Measurements from ENCODE around the gene CNTF. TPM values are rescaled to one million over a fixed set of nuclear protein-coding genes. Genes with fewer than 3 reads are reported as not detected.

CNTF gene
- total RNA-seq, 3 donors from 2014 or later: 0.59 to 1.6 (median 0.66) TPM

DNA sequence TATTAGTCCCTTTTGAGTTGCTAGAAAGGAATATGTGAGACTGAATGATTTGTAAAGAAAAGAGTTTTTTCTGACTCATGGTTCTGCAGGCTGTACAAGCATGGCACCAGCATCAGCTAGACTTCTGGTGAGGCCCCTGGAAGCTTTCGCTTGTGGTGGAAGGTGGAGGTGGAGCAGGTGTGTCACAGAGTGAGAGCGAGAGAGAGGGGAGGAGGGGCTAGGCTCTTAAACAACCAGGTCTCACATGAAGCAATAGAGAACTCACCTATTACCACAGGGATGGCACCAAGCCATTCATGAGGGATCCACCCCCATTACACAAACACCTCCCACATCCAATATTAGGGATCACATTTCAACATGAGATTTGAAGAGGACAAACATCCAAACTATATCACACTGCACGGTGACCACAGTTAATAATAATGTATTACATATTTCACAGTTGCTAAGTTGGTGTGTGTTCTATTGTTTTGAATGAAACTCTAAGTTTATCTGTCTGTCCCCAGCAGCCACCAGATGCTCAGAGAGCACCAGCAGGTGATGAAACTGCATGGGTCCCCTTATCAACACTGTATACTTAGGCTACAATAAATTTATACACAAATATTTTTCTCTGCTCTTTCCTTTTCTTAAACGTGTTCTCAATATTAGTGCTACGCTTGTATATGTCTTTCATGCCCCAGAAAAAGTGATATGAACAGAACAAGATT, 29.5 kb upstream of the CNTF start:
- H3K27me3 ChIP-seq: no peaks in the 10 kb centered on the region
- H3K4me3 ChIP-seq: no peak overlapping the region
- no peak for DNase-seq (ENCODE audit: low spot score in 2 of 2)
- no peaks in the 10 kb centered on the region for H3K4me1 ChIP-seq
- H3K36me3 ChIP-seq: no peaks in the 10 kb centered on the region
- intact Hi-C loops (cut with DNase I; ENCODE audit: low total_unique reads): no loop called here
- no peak overlapping the region for H3K27ac ChIP-seq
- H3K9me3 ChIP-seq: no peaks in the 10 kb centered on the region
- no peak for TF ChIP-seq POLR2A (IDR thresholded peaks at IDR 0.05)
- TF ChIP-seq, protein P1, sequence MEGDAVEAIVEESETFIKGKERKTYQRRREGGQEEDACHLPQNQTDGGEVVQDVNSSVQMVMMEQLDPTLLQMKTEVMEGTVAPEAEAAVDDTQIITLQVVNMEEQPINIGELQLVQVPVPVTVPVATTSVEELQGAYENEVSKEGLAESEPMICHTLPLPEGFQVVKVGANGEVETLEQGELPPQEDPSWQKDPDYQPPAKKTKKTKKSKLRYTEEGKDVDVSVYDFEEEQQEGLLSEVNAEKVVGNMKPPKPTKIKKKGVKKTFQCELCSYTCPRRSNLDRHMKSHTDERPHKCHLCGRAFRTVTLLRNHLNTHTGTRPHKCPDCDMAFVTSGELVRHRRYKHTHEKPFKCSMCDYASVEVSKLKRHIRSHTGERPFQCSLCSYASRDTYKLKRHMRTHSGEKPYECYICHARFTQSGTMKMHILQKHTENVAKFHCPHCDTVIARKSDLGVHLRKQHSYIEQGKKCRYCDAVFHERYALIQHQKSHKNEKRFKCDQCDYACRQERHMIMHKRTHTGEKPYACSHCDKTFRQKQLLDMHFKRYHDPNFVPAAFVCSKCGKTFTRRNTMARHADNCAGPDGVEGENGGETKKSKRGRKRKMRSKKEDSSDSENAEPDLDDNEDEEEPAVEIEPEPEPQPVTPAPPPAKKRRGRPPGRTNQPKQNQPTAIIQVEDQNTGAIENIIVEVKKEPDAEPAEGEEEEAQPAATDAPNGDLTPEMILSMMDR (IDR thresholded peaks at IDR 0.05): no peak
- no peak for TF ChIP-seq POLR2AphosphoS5 (IDR thresholded peaks at IDR 0.05)

DNA sequence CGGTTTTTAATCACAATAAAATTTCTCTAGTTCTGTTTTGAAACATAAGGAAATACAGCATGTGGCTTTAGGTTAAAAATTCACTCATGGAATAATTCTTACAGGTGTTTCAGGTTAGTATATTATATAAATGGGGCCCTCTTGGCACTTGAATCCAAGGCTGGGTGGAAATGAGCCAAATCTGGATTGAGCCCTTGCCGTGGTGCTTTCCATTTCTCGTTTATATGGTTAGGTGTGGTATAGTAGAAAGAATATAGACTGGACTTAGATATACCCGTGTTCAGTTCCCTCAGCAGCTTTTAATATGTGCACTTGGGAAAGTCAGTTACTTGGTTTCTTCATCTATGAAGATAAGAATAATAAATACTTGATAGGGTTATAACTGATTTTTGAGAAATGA, 27.6 kb upstream of the CNTF start:
- Histone ChIP-seq H3K4me1 (no peaks in the 10 kb centered on the region), H3K36me3 (no peaks in the 10 kb centered on the region), H3K27me3 (no peaks in the 10 kb centered on the region), H3K9me3 (no peaks in the 10 kb centered on the region), H3K4me3 (no peak overlapping the region), H3K27ac (no peak overlapping the region)
- no peak for TF ChIP-seq POLR2A (IDR thresholded peaks at IDR 0.05)
- TF ChIP-seq, protein P1 (IDR thresholded peaks at IDR 0.05): no peak
- TF ChIP-seq POLR2AphosphoS5 (IDR thresholded peaks at IDR 0.05): no peak
- DNase-seq (ENCODE audit: low spot score in 2 of 2): no peak
- intact Hi-C loops (cut with DNase I; ENCODE audit: low total_unique reads): no loop called here

DNA sequence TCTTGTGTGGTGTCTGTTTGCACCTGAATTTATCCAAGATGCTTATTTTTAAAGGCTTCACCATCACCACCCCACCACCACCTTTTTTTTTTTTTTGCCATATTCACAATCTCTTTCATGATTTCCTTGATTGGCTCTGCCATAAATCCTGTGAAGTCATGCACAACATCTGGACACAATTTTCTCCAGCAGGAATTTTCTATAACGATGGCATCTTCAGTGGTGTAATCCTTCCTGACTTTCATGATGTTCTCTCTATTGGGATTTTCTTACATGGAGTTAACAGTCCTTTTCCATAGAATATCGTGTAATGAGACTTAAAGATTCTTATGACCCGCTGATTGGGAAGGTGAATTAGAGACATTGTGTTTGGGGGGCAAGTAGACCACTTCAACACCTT, 25.8 kb upstream of the CNTF start:
- intact Hi-C loops (cut with DNase I; ENCODE audit: low total_unique reads): no loop called here
- Histone ChIP-seq H3K4me3 (no peak overlapping the region), H3K9me3 (no peaks in the 10 kb centered on the region), H3K36me3 (no peaks in the 10 kb centered on the region), H3K27me3 (no peaks in the 10 kb centered on the region), H3K4me1 (no peaks in the 10 kb centered on the region), H3K27ac (no peak overlapping the region)
- TF ChIP-seq, protein P1 (IDR thresholded peaks at IDR 0.05): no peak
- TF ChIP-seq POLR2A (IDR thresholded peaks at IDR 0.05) (no peak), POLR2AphosphoS5 (IDR thresholded peaks at IDR 0.05) (no peak)
- DNase-seq (ENCODE audit: low spot score in 2 of 2): no peak

DNA sequence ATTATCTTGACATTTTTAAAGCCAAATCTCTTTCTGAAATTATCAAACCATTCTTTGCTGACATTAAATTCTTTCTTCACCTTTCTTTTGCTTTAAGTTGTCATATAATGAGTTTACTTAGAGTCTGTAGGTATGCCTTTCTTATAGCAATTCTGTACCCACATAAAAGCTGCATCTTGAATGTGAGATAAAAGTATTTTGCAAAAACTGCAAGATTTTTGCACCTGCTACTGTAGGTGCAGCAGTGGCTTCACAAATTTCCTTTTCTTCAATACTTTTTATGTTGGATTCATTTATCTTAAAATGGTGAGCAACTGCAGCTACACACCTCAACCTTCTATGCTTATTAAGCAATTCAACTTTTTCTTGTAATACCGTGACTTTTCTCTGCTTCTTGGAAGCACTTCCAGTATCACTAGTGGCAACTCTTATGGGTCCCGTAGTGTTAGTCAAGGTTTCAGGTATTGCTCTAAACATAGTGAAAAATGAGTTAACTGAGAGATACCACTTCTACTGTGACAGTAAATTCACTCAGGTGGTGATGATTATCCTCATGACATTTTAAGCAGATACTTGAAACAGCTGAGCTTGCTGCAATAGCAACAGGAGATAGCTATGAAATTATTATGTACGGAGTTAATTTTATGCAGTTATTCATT, 24.9 kb upstream of the CNTF start:
- Histone ChIP-seq H3K9me3 (no peaks in the 10 kb centered on the region), H3K4me3 (no peak overlapping the region), H3K27me3 (no peaks in the 10 kb centered on the region), H3K36me3 (no peaks in the 10 kb centered on the region), H3K4me1 (no peaks in the 10 kb centered on the region), H3K27ac (no peak overlapping the region)
- intact Hi-C loops (cut with DNase I; ENCODE audit: low total_unique reads): no loop called here
- TF ChIP-seq POLR2A (IDR thresholded peaks at IDR 0.05): no peak
- TF ChIP-seq, protein P1 (IDR thresholded peaks at IDR 0.05): no peak
- TF ChIP-seq POLR2AphosphoS5 (IDR thresholded peaks at IDR 0.05): no peak
- DNase-seq (ENCODE audit: low spot score in 2 of 2): no peak

DNA sequence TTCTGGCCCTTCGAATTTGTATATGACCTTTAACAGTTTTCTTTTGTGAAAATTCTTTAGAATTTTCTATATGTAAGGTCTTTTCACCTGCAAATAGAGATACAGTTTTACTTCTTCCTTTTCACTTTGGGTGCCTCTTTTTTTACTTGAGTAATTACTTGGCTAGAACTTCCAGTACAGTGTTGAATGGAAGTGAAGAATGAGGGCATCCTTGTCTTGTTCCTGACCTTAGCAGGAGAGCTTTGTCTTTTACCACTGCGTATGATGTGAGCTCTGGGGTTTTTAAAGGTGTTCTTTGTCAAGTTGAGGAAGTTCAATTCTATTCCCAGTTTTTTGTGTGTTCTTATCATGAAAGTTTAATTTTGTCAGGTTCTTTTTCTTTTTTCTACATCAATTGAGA, 22.0 kb upstream of the CNTF start:
- intact Hi-C loops (cut with DNase I; ENCODE audit: low total_unique reads): no loop called here
- DNase-seq (ENCODE audit: low spot score in 2 of 2): no peak
- no peak overlapping the region for H3K4me3 ChIP-seq
- H3K9me3 ChIP-seq: no peaks in the 10 kb centered on the region
- TF ChIP-seq POLR2A (IDR thresholded peaks at IDR 0.05) (no peak), POLR2AphosphoS5 (IDR thresholded peaks at IDR 0.05) (no peak)
- TF ChIP-seq, protein P1 (IDR thresholded peaks at IDR 0.05): no peak
- no peaks in the 10 kb centered on the region for H3K4me1 ChIP-seq
- H3K27ac ChIP-seq: no peak overlapping the region
- no peaks in the 10 kb centered on the region for H3K36me3 ChIP-seq
- no peaks in the 10 kb centered on the region for H3K27me3 ChIP-seq
